Endometrial microvascular endothelial cells (primary cell): Measurements from ENCODE around the gene MYZAP. TPM values are rescaled to one million over a fixed set of nuclear protein-coding genes. Genes with fewer than 3 reads are reported as not detected.

Experiments used
- in situ Hi-C: cut with HindIII; loops from 2 replicates; pipeline ENCODE4 v1.10.0; 2017; ENCODE audit warnings: low sequenced_read_pairs, low pct_unique_long_range_greater_than_20kb; ENCODE audit errors: inconsistent ontology term
- total RNA-seq: library from RNA; depleted of rRNA; stranded (reverse); fragments of >200 nt; gene quantifications from one replicate; pipeline ENCODE4 v1.2.3, GENCODE V29; 2015; ENCODE audit errors: inconsistent ontology term

MYZAP gene, protein sequence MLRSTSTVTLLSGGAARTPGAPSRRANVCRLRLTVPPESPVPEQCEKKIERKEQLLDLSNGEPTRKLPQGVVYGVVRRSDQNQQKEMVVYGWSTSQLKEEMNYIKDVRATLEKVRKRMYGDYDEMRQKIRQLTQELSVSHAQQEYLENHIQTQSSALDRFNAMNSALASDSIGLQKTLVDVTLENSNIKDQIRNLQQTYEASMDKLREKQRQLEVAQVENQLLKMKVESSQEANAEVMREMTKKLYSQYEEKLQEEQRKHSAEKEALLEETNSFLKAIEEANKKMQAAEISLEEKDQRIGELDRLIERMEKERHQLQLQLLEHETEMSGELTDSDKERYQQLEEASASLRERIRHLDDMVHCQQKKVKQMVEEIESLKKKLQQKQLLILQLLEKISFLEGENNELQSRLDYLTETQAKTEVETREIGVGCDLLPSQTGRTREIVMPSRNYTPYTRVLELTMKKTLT
- total RNA-seq: 6.9 TPM

DNA sequence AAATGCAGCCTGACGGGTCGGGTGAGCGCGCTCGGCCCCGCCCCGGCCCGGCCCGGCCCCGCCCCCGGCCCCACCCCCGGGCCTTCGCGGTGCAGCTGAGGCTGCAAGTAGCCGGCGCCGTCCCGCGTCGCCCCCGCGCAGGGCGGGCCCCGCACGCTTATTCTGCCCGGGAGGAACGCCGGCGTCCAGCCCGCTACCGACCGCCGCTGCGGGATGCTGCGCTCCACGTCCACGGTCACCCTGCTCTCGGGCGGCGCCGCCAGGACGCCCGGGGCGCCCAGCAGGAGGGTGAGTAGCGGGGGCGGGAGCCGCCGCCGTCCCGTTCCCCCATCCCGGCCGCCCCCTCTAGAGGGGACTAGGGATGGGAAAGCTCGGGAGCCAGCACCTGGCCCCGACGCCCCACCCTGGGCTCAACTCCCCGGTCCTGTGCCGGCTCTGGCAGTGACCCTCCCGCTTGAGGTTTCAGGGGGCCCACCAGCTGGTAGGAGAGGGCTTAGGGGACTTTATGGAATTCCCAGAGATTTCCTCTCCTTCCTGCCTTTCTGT lies at the start of gene MYZAP:
MYZAP (plus strand) TSS at position 83 of the 546 bp plus-strand sequence; CDS start at position 214, 131 bp downstream.
- in situ Hi-C loops: no loop called here

DNA sequence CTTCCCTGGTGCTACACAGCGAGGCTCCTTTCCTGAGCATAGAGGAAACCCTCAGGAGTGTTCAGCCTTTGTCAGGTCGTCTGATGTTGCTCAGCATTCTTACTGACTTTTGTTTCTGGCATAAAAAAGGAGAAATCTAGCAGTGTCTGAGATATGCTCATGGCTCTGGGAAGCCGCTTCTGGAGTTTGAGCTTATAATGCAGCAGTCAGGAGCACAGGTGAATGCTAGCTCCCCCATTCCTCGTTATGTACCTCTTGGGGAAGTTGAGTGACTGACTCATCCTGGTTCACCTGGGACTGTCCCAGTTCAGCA lies 49.2 kb upstream of the MYZAP start:
- in situ Hi-C loops: no loop called here

DNA sequence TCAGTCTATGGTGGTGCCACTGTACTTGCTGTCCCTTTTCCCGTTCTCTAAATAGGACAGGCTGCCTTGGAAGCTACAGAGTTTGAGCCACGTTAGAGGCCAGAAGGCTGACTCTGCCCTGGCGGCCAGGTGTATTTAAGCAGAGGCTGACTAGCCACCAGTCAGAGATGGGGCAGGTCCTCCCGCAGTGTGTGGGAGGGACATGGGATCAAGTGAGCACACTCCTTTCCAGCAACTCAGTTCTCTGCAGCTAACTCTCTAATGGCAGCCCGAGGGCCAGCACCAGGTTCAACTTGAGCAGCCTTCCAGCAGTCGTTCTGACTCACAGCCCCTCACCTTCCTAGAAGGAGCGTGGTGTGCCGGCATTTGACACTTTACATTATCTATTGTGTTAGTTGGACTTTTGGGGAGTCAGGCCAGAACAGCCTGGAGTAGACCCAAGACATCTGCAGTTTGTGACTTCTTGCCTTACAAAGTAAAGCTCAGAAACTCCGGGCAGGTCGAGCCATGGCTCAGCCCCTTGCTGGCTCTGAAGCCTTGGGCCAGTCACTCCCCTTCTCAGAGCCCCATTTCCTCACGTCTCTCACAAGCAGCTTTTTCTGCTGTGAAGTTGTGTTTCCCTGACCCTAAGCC lies 46.7 kb upstream of the MYZAP start:
- in situ Hi-C loops: no loop called here

DNA sequence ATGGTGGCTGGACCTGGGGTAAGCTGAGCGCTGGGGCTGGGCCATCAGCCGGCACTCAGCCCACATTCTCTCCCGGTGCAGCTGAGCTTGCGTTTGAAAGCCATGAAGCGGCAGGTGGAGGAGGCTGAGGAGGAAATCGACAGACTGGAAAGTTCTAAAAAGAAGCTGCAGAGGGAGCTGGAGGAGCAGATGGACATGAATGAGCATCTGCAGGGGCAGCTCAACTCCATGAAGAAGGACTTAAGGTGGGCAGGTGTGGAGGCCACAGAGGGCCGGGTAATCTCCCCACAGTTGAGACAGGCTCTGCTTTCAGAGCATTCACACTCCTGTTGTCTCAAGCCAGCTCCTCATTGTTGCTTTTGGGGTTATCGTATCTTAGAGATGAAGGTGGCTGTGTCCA lies 45.7 kb upstream of the MYZAP start:
- in situ Hi-C loops: no loop called here

DNA sequence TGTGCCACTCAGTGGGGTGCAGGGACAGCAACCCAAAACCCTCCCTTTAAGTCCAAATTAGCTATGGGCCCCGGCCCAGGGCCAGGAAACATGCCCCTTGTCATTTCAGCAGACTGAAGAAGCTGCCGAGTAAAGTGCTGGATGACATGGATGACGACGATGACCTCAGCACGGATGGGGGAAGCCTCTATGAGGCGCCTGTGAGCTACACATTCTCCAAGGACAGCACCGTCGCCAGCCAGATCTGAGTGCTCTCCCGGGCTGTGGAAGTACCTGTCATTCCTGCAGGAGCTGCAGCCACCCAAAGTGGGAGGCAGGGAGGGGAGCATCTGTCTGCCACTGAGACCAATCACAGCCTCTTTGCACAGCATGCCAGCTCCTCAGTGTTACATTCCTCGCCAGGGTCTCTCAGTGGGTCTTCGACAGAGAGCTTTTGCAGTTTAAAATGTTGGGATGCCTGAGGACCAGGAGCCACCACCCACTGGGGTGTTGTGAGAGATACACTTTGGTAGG lies 44.4 kb upstream of the MYZAP start:
- in situ Hi-C loops: no loop called here

DNA sequence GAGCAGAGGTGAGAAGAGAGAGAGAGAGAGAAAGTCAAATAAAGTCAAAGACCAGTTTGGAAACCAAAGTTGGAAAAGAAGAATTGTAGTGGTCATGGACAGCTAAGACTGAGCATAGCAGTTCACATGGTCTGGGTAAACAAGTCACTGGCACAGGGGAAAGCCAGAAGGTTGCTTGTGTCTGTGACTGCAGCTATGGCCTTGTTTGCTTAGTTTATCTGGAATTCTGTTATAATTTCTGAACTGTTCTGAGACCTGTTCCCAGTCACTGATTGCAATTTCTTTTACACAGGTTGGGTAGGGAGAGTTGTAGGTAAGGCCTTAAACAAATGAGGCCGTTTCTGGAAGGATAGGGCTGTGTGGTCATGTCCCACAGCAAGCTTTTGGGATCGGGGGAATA lies 43.4 kb upstream of the MYZAP start:
- in situ Hi-C loops: no loop called here

DNA sequence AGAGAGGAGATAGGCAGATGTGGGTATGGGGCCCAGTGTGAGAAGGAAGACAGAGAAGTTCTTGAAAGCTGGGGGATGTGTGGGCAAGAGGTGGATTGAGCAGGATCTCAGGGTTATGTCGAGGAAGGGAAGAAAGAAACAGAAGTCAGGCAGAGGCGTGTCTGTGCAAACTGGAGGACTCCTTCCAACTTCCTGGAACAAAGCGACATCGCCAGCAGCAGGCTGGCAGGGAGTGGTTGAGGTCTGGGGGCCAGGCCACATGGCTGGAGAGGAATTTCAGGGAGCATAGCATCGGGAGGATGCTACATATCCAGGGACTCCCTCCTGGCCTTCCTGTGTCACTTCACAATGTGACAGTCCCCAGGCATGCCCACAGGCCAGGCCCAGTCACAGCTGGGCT lies 42.9 kb upstream of the MYZAP start:
- in situ Hi-C loops: no loop called here

DNA sequence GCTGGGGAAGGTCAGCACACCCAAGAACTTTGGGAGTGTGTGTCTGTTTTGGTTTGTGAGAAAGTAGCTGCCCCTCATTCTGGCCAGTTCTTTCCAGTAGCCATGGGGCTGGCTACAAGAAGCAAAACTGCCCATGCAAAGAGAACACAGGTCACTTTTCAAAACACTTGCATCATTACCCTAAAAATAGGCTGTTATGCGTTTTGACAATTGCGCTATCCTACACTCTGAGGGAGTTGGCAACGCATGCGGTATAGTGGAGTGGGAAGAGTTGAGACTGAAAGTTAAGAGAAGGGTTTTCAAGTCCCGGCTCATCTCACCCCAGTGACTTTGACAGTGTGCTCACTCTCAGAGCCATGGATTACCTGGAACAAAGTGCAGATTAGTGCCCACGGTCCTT lies 41.8 kb upstream of the MYZAP start:
- in situ Hi-C loops: no loop called here

DNA sequence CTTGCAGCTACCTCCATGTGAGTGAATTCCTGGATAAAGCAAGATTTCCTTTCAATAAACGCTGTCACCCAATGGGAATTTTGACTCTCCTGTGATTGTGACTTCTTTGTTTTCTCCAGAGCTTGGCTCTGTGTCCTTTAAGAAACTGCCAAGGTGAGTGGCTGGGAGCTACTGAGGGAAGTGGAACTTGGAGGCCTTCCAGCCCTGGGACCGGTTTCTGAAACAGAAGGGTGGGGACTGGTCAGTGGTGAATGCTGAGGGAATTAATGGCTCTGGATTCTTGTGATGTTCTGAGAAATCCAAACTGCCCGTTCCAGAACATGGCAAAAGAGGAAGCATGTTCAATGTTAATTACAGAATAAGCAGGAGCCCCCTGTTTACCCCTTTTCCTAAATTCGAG lies 41.1 kb upstream of the MYZAP start:
- in situ Hi-C loops: no loop called here

DNA sequence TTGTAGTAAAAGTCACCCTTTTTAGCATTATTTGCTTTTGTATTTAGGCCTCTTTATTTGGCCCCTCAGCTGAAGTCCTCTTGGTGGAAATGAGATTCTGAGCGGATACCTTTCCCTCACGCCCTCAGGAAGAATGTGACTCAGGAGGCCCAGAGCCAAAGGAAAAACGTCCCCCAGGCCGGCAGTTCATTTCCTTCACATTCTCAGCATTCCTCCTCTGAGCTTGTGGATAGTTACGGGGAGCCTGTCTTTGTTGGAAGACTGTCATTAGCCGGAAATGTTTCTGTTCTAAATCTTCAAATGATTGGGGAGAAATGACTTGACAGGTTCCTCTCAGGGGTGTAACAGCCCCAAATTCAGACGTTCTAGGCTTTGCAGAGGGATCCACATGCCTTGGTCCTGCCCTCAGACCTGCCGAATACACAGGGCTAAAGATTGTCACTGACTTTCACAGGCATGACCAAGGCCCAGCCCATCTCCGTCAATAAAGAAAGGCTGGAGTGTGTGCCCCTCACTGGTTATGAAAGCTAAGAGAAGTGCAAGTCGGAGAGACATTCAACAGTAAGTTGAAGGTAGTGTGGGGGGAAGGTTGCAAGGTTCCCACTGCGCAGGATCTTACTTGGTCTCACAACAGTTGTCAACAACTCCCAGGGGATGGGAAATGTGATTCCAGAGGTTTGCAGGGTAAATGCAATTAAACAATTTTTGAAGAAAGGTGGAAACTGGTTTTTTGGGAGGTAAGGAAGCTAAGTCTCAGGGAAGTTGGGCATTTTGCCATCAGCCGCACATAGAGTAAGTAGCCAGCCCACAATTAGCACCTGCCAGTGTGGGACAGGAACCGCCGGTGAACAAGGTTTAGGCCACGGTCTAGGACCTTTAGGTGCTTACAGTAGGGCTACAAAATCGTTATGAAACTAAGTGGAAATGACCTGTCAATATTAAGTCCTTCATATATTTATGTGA lies 39.7 kb upstream of the MYZAP start:
- in situ Hi-C loops: no loop called here

DNA sequence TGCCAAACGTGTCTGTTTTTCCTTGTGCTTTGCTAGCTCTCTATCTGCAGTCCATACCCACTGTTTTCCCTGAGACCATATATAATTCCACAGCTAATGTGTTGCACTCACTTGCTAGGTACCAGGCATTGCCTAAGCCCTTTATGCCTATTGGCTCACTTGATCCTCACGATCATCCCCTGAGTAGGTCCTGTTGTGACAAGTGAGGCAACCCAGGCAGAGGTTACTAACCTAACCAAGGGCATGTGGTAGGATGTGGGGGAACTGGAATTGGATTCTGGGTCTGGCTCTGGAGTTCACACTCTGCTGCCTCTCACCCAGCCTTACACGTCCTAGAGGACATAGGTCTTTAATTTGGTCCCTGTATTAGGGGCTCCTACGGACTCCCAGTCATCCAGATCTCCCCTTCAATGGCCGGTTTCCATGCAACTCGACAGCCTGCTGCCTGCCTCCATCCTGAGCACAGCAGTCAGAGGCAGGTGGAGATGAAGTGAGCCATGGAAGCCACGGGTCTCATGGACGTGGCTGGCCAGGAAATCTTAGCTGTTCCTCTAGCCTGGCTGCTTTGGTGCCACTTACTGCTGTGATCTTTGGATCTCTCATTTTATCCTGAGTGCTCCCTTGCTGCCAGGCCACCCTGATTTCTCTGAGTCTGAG lies 38.9 kb upstream of the MYZAP start:
- in situ Hi-C loops: no loop called here

DNA sequence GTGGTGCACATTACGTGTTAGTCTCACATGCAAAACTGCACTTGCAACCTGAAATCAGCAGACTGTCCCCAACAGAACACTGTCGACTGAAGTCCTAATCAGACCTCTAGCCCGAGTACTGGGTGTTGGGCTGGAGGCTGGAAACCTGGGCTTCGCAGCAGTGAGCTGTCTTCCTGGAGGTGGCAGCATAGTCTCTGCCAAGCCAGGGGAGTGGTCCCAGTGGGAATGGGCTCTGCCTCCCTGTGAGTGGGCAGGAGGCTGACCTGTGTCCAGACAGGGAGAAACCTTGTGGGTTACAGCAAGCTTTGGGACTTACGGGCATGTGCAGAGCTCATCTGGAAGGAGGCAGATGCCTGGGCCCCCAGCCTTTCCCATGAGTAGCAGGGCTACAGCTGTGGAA lies 38.2 kb upstream of the MYZAP start:
- in situ Hi-C loops: no loop called here

DNA sequence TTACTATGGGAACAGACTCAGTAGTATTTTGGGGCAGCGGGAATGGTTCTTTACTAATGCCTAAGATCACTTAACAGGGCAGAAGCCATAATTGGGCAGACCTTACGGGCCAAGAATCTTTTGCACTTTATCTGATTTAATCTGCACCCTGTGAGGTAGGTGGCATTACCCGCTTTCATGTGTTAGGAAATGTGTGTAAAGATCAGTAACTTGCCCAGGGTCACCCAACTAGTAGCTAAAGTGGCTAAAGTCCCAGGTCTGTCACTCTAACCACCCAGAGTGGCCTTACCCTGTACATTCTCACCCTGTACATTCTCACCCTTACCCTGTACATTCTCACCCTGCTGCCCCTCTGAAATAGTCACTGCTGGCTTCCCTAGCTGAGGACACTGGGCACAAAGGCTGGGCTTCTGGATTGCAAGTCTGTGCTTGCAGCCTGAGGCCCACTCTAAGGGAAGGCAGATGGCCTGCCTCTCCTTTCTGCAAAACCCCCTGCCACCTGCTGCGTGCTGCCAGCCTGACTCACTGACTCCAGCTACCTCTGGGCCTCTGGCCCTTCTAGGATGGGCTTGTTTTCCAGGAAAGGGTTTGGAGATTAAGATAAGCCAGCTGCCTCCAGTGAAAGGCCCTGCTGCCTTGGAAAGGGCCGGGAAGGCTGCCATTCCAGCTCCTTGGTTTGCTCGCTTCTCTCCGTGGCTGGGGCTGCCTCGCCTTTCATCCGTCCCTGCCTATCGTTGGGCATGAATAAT lies 37.5 kb upstream of the MYZAP start:
- in situ Hi-C loops: no loop called here

DNA sequence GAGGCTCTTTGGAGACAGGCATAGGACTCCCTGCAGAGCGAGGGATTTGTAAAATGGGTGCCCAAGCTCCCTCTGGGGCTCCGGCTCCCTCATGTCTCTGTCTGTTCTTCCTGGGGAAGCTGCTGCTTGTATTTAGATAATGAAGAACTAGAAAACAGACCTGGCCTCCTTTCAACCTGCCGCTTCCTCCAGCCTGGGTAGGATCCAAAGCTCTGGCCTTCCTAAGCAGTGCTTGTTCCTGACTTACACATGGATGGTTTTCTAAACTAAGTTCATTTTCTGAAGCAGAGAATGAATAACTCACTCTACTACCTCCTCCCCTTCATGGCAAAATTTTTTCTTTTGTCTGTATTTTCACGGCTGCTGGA lies 36.9 kb upstream of the MYZAP start:
- in situ Hi-C loops: no loop called here

DNA sequence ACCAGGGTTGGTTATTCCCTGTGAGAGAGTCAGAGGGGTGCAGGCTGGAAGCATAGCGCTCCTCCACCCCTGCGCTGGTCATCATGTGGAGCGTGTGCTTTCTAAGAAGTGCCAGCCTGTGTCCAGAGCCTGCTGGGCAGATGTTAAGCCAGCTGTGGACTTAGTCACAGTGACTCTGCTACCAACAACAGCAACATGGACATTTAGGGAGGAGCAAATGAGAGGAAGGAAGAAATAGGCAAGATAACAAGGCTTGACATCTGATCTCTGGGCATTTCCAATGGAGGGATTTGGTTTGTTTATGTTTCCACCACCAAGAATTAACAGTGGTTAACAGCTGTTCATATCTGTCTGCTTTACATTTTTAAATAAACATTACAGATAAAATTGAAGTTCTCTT lies 36.4 kb upstream of the MYZAP start:
- in situ Hi-C loops: no loop called here

DNA sequence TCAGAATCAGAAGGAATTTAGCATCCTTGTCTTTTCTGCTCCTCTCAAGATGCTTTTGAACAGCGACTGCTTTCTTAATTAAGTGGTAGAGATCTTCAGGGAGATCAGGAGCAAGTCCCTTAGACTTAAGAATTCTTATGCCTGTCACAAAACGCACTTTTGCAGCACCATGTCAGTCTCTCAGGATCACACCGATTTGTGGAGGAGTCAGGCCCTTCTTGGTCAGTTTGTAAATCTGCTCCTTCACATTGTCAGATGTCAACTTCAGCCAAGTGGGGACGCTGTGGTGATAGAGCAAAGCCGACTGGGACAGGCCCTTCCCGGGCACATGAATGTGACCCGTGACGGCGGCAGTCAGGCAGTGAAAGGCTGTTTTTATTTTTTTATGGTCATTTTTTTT lies 35.7 kb upstream of the MYZAP start:
- in situ Hi-C loops: no loop called here

DNA sequence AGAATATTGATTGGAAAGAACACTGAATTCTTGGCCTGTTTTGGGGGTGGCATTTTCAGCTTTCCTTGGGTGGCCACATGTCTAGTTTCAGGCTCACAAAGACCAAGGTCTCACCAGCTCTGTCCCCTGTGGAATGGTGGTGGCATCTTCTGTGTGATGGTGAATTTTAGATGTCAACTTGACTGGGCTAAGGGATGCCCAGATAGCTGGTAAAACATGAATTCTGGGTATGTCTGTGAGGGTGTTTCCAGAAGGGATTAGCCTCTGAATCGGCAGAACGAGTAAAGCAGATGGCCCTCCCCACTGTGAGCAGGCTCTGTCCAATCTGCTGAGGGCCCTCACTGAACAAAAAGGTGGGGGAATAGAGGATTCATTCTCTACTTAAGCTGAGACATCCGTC lies 34.4 kb upstream of the MYZAP start:
- in situ Hi-C loops: no loop called here

DNA sequence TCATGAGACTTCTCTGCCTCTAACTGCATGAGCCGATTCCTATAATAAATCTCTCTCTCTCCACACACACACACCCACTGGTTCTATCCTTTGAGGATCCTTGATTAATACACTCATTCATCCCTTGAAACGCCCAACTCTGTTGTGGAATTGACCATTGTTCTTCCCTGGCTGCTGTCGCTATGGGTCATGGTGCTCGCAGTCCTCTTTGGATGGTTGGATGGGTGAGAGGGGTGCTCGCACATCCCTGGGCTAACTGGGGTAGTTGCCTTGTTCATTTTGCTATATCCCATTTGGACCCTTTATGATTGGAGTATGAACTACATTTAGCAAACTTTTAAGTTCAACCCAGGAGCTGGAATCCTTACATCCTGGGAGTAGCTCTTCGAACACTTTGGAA lies 33.9 kb upstream of the MYZAP start:
- in situ Hi-C loops: no loop called here
